H9 (cell line): ENCODE data around the gene ATP8B2. TPM values are rescaled to one million over a fixed set of nuclear protein-coding genes. Genes with fewer than 3 reads are reported as not detected.

Experiments
- DNase-seq: peaks from one replicate; pipeline ENCODE4 v3.0.0-alpha.2; 2017
- H2AFZ ChIP-seq: one replicate; pipeline ENCODE4 v1.6.1; 2013; ENCODE audit warnings: mild to moderate bottlenecking, low read length, control low read depth, moderate library complexity
- H2AK5ac ChIP-seq: 2 replicates; pipeline ENCODE4 v1.6.1; 2013; ENCODE audit warnings: low read length, control low read depth, mixed read lengths; ENCODE audit not compliant: insufficient read length
- H2BK120ac ChIP-seq: one replicate; pipeline ENCODE4 v1.6.1; 2013; ENCODE audit warnings: low read depth, mild to moderate bottlenecking, low read length, control low read depth, inconsistent platforms; ENCODE audit not compliant: poor library complexity, severe bottlenecking
- H2BK12ac ChIP-seq: 2 replicates; pipeline ENCODE4 v1.6.1; 2013; ENCODE audit warnings: low read length, control low read depth, mixed read lengths, low read depth; ENCODE audit not compliant: insufficient read length
- H2BK15ac ChIP-seq: 2 replicates; pipeline ENCODE4 v1.6.1; 2013; ENCODE audit warnings: low read depth, low read length, control low read depth
- H2BK20ac ChIP-seq: one replicate; pipeline ENCODE4 v1.6.1; 2013; ENCODE audit warnings: low read depth, mild to moderate bottlenecking, low read length, control low read depth, inconsistent platforms; ENCODE audit not compliant: poor library complexity, severe bottlenecking
- H2BK5ac ChIP-seq: 2 replicates; pipeline ENCODE4 v1.6.1; 2013; ENCODE audit warnings: low read length, control low read depth, mixed read lengths; ENCODE audit not compliant: insufficient read length
- H3K14ac ChIP-seq: 2 replicates; pipeline ENCODE4 v1.6.1; 2013; ENCODE audit warnings: low read length, control low read depth; ENCODE audit not compliant: insufficient read depth
- H3K18ac ChIP-seq: 2 replicates; pipeline ENCODE4 v1.6.1; 2013; ENCODE audit warnings: low read depth, mild to moderate bottlenecking, mixed read lengths, low read length, control low read depth; ENCODE audit not compliant: insufficient read length
- H3K23ac ChIP-seq: 2 replicates; pipeline ENCODE4 v1.6.1; 2013; ENCODE audit warnings: low read length, control low read depth, mixed read lengths, low read depth; ENCODE audit not compliant: insufficient read length
- H3K23me2 ChIP-seq: 2 replicates; pipeline ENCODE4 v1.6.1; 2013; ENCODE audit warnings: low read depth, mild to moderate bottlenecking, mixed read lengths, low read length, control low read depth; ENCODE audit not compliant: insufficient read length, poor library complexity, severe bottlenecking
- H3K27ac ChIP-seq: 2 replicates; pipeline ENCODE4 v1.5.1; 2013; ENCODE audit warnings: low read length, control low read depth, mixed read lengths, low read depth; ENCODE audit not compliant: insufficient read length
- H3K27me3 ChIP-seq: 2 replicates; pipeline ENCODE4 v1.6.1; 2013; ENCODE audit warnings: low read length, control low read depth, inconsistent platforms; ENCODE audit not compliant: insufficient read depth
- H3K4ac ChIP-seq: 2 replicates; pipeline ENCODE4 v1.6.1; 2013; ENCODE audit warnings: low read depth, mild to moderate bottlenecking, control low read depth, inconsistent platforms, low read length, moderate library complexity
- H3K4me1 ChIP-seq: 2 replicates; pipeline ENCODE4 v1.6.1; 2013; ENCODE audit warnings: low read length, control low read depth, inconsistent platforms; ENCODE audit not compliant: insufficient read depth
- H3K4me2 ChIP-seq: 2 replicates; pipeline ENCODE4 v1.6.1; 2013; ENCODE audit warnings: low read length, control low read depth, mixed read lengths; ENCODE audit not compliant: insufficient read length, insufficient read depth
- H3K56ac ChIP-seq: 2 replicates; pipeline ENCODE4 v1.6.1; 2013; ENCODE audit warnings: low read depth, mild to moderate bottlenecking, mixed read lengths, low read length, control low read depth; ENCODE audit not compliant: insufficient read length
- H3K79me1 ChIP-seq: 2 replicates; pipeline ENCODE4 v1.6.1; 2013; ENCODE audit warnings: low read depth, mild to moderate bottlenecking, moderate library complexity, low read length, control low read depth, inconsistent platforms; ENCODE audit not compliant: insufficient read depth, poor library complexity, severe bottlenecking
- H3K79me2 ChIP-seq: 2 replicates; pipeline ENCODE4 v1.6.1; 2013; ENCODE audit warnings: low read length, control low read depth, inconsistent platforms; ENCODE audit not compliant: insufficient read depth
- H3K9ac ChIP-seq: 2 replicates; pipeline ENCODE4 v1.6.1; 2013; ENCODE audit warnings: low read length, control low read depth, mixed read lengths; ENCODE audit not compliant: insufficient read length; ENCODE audit errors: extremely low read depth
- H3K9me3 ChIP-seq: one replicate; pipeline ENCODE4 v1.6.1; 2013; ENCODE audit warnings: low read depth, low read length, inconsistent platforms; ENCODE audit not compliant: control insufficient read depth
- H3T11ph ChIP-seq: one replicate; pipeline ENCODE4 v1.6.1; 2013; ENCODE audit warnings: mild to moderate bottlenecking, low read length, control low read depth, inconsistent platforms
- H4K20me1 ChIP-seq: one replicate; pipeline ENCODE4 v1.6.1; 2013; ENCODE audit not compliant: control insufficient read depth, insufficient read length, insufficient read depth
- H4K5ac ChIP-seq: 2 replicates; pipeline ENCODE4 v1.6.1; 2013; ENCODE audit warnings: low read depth, mild to moderate bottlenecking, mixed read lengths, low read length, control low read depth; ENCODE audit not compliant: insufficient read length
- H4K8ac ChIP-seq: replicated peaks from 2 replicates; pipeline ENCODE4 v1.6.1; 2013; ENCODE audit warnings: low read length, control low read depth, mixed read lengths, low read depth; ENCODE audit not compliant: insufficient read length
- H4K91ac ChIP-seq: 2 replicates; pipeline ENCODE4 v1.6.1; 2013; ENCODE audit warnings: low read depth, mild to moderate bottlenecking, moderate library complexity, mixed read lengths, low read length, control low read depth; ENCODE audit not compliant: insufficient read length
- H3K27ac Mint-ChIP-seq, 3 experiments: 2 replicates in 2 of 3; 3 replicates in 1 of 3; pipeline ENCODE4 v1.8.0; 2020 to 2021; ENCODE audit warnings: mixed read lengths in 3 of 3, mild to moderate bottlenecking in 1 of 3, moderate library complexity in 1 of 3
- H3K27me3 Mint-ChIP-seq: 2 replicates; pipeline ENCODE4 v1.8.0; 2021; ENCODE audit warnings: low read depth, mild to moderate bottlenecking, moderate library complexity, mixed read lengths
- H3K36me3 Mint-ChIP-seq, 3 experiments: 2 replicates in 2 of 3; 3 replicates in 1 of 3; pipeline ENCODE4 v1.8.0; 2020 to 2021; ENCODE audit warnings: low read depth in 3 of 3, mixed read lengths in 3 of 3; ENCODE audit not compliant: insufficient read depth in 1 of 3
- H3K4me1 Mint-ChIP-seq, 2 experiments: 2 replicates each; pipeline ENCODE4 v1.8.0; 2020; ENCODE audit warnings: mixed read lengths in 2 of 2
- H3K4me3 Mint-ChIP-seq, 2 experiments: 2 replicates in 1 of 2; 3 replicates in 1 of 2; pipeline ENCODE4 v1.8.0; 2020 to 2021; ENCODE audit warnings: mild to moderate bottlenecking in 2 of 2, mixed read lengths in 2 of 2, moderate library complexity in 1 of 2
- H3K9me3 Mint-ChIP-seq, 2 experiments: 2 replicates in 1 of 2; 3 replicates in 1 of 2; pipeline ENCODE4 v1.8.0; 2020; ENCODE audit warnings: mild to moderate bottlenecking in 2 of 2, mixed read lengths in 2 of 2, moderate library complexity in 1 of 2
- CTCF ChIP-seq: fragments of 200-600 bp; sonication (generic); conservative IDR thresholded peaks from 3 replicates; pipeline ENCODE4 v1.8.0; 2021; ENCODE audit warnings: antibody characterized with exemption, mild to moderate bottlenecking
- WGBS: extraction: QIAGEN DNeasy Blood & Tissue Kit; methylation state at CpG from one replicate; pipeline ENCODE4 v1.1.7; 2013; ENCODE audit warnings: missing lambda C conversion rate, low lambda C conversion rate, mixed read lengths; ENCODE audit not compliant: insufficient read length; ENCODE audit errors: extremely low coverage; 5-methylcytosine and 5-hydroxymethylcytosine counted together
- total RNA-seq: library from RNA; stranded (reverse); gene quantifications from 2 replicates; pipeline ENCODE4 v1.2.1, GENCODE V29; 2021

The ATP8B2 gene
- total RNA-seq, 1 experiment from 2014 or later = 37.6 TPM

DNA sequence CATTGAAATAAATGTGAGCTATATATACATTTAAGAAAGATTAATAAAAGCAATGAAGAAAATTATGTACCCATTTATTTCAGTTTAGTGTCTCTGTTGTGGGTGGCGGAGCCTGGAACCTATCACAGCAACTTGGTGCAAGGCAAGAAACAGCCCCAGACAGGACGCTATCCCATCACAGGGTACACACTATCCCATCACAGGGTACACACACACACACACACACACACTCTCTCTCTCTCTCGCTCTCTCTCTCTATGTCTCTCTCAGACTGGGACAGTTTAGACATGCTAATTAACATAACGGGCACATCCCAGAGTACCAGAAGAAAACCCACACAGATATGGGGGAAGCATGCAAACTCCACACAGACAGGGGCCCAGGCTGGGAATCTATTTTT, 73.4 kb downstream of the ATP8B2 start:
- no peaks in the 10 kb centered on the region for H3K4me1 ChIP-seq
- H2BK5ac ChIP-seq = no peak overlapping the region
- no peaks in the 10 kb centered on the region for H4K20me1 ChIP-seq
- no peak overlapping the region for H3K4me2 ChIP-seq
- no peaks in the 10 kb centered on the region for H3K79me1 ChIP-seq
- DNase-seq = no peak
- peaks cover 0 to 5% (median 1%) of the 10 kb centered on the region in 3 experiments; a peak in 4 of 7 replicates for H3K36me3 Mint-ChIP-seq
- no peaks in the 10 kb centered on the region for H3K23me2 ChIP-seq
- H2BK15ac ChIP-seq = no peak overlapping the region
- no peaks in the 10 kb centered on the region; the same call in 1 of the 2 replicates for H3K27me3 ChIP-seq
- no peak overlapping the region for H4K91ac ChIP-seq
- H3K4me1 Mint-ChIP-seq = peaks cover 0 to 7% of the 10 kb centered on the region in 2 experiments; a peak in 3 of 4 replicates
- no peak overlapping the region for H3K4me3 Mint-ChIP-seq
- no peak overlapping the region for H2BK20ac ChIP-seq
- no peak overlapping the region for H3K4ac ChIP-seq
- no peak overlapping the region for H2AFZ ChIP-seq
- H3K27ac Mint-ChIP-seq = no peak overlapping the region
- peaks cover 11 to 19% of the 10 kb centered on the region in 2 experiments for H3K9me3 Mint-ChIP-seq
- H3K14ac ChIP-seq = no peak overlapping the region
- no peak overlapping the region for H3K23ac ChIP-seq
- no peak overlapping the region for H4K5ac ChIP-seq
- no peaks in the 10 kb centered on the region for H3K79me2 ChIP-seq
- H3K9me3 ChIP-seq = no peaks in the 10 kb centered on the region
- H3K27ac ChIP-seq = no peak overlapping the region
- no peak for TF ChIP-seq CTCF
- H2AK5ac ChIP-seq = no peak overlapping the region
- no CpG with 5 or more reads among the region's 4 CpGs for WGBS
- no peak overlapping the region for H4K8ac ChIP-seq
- H2BK120ac ChIP-seq = no peak overlapping the region
- no peak overlapping the region for H3K56ac ChIP-seq
- H2BK12ac ChIP-seq = no peak overlapping the region
- H3K27me3 Mint-ChIP-seq = peaks cover 12% of the 10 kb centered on the region
- no peak overlapping the region for H3K18ac ChIP-seq
- no peak overlapping the region for H3T11ph ChIP-seq
- H3K9ac ChIP-seq = no peak overlapping the region
